ENCODE results near the gene ZFYVE9.
"Not testable (repeated sequence)": the region's sequence is repeated elsewhere in the genome, so short reads cannot be mapped to it uniquely, and the experiment has no call there.

Gene ZFYVE9, protein sequence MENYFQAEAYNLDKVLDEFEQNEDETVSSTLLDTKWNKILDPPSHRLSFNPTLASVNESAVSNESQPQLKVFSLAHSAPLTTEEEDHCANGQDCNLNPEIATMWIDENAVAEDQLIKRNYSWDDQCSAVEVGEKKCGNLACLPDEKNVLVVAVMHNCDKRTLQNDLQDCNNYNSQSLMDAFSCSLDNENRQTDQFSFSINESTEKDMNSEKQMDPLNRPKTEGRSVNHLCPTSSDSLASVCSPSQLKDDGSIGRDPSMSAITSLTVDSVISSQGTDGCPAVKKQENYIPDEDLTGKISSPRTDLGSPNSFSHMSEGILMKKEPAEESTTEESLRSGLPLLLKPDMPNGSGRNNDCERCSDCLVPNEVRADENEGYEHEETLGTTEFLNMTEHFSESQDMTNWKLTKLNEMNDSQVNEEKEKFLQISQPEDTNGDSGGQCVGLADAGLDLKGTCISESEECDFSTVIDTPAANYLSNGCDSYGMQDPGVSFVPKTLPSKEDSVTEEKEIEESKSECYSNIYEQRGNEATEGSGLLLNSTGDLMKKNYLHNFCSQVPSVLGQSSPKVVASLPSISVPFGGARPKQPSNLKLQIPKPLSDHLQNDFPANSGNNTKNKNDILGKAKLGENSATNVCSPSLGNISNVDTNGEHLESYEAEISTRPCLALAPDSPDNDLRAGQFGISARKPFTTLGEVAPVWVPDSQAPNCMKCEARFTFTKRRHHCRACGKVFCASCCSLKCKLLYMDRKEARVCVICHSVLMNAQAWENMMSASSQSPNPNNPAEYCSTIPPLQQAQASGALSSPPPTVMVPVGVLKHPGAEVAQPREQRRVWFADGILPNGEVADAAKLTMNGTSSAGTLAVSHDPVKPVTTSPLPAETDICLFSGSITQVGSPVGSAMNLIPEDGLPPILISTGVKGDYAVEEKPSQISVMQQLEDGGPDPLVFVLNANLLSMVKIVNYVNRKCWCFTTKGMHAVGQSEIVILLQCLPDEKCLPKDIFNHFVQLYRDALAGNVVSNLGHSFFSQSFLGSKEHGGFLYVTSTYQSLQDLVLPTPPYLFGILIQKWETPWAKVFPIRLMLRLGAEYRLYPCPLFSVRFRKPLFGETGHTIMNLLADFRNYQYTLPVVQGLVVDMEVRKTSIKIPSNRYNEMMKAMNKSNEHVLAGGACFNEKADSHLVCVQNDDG (N-terminal part only)

DNA sequence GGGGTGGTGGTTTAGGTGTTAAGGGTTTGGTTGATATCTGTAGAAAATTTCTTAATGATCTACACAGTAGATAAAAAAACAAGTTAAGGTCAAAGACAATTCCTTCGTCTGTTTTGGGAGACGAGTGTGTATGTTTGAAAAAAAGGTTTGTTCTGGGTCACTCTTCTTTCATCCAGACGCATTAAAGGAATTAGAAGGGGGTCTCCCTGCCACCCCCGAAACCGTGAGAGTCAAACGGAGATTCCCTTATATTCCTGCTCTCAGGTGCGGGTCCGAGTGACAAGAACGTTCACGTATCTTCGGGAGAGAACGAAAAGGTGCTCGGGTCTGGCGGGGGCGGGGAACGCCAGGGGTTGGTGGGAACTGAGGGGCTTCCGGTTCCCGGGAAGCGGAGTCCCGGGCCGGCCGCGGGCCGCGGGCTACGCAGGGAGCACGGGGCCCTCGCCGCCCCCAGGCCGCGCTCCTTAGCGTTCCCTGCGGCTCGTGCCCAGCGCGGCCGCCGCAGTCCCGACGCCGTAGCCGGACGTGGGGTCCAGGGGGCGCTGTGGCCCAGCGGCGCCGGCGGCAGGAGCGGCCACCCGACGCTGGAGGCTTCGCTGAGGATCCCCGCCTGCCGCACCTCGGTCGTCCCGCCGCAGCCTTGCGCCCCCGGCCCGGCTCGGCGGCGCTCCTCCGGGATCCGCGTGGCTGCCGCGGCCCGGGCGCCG, at the start of gene ZFYVE9:
Gene ZFYVE9, plus strand, starts transcription at position 577 of the 707 bp plus-strand sequence. CDS start 91,118 bp downstream, outside the sequence.
- DNase-seq: peak; percentile 2 to 83 (median 50)

GRCh38 chr1:52094300-52094699, 47.6 kb upstream of the ZFYVE9 start:
- DNase-seq: not testable (repeated sequence)

DNA sequence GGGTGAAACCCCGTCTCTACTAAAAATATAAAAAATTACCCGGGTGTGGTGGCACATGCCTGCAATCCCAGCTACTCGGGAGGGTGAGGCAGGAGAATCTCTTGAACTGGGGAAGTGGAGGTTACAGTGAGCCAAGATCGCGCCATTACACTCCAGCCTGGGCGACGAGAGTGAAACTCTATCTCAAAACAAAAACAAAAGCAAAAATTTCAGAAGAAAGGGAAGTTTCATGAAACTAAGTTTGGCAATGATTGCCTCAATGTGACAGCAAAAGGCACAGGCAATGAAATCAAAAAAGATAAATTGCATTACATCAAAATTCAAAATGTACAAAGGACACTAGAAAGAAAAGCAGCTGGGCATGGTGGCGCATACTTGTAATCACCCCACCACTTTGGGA, 45.7 kb upstream of the ZFYVE9 start:
- DNase-seq: no peak

GRCh38 chr1:52098139-52098871, 43.6 kb upstream of the ZFYVE9 start:
- DNase-seq: no peak

GRCh38 chr1:52102336-52103013, 39.4 kb upstream of the ZFYVE9 start:
- no peak for DNase-seq

DNA sequence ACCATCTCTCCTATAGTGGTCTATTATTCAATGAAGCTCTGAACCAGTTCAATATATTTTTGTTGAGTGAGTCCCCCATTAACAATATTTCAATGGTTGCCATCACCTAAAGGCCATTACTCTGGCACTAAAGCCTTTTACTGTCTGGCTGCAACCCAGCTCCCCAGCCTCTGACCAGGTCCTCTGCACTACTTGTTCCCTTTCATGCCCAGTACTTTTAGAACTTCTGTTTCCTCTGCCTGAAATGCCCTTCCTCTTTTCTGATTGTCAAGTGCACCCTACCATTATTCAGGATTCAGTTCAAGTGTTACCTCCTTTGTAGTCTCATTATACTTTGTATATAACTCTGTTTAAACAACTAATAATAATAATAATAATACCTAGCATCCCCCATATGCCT, 30.4 kb upstream of the ZFYVE9 start:
- DNase-seq: peak in 1 of 14 donors; percentile 1

- no peak for DNase-seq
Measured at GRCh38 chr1:52112489-52112888, 29.4 kb upstream of the ZFYVE9 start.

DNA sequence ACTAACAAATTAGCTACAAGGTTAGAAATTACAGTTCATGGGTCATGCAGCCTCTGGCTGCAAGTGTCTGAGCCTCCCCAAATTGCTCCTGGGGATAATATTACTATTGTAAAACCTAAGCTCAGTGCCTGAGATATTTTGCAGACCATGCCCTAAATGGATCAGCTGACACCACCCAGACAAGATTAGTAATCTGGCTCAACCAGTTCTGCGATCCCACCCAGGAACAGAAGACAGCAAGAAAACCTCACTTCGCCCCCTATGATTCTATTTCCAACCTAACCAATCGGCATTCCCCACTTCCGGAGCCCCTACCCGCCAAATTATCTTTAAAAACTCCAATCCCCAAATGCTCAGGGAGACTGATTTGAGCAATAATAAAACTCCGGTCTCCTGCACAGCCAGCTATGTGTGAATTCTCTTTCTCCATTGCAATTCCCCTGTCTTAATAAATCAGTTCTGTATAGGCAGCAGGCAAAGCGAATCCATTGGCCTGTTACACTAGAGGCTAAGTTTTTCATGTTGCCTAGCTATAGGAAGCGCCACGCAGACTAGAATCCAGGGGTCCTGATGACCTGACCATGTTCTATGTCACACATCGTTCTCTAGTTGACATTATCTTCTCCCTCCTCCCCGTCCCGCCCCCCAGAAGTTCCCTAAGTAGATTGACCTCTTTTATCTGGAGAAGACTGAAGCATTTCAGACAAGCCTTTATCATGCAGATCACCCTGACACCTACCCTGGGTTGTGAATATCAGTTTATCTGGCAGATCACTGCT, 22.4 kb upstream of the ZFYVE9 start:
- no peak for DNase-seq

DNA sequence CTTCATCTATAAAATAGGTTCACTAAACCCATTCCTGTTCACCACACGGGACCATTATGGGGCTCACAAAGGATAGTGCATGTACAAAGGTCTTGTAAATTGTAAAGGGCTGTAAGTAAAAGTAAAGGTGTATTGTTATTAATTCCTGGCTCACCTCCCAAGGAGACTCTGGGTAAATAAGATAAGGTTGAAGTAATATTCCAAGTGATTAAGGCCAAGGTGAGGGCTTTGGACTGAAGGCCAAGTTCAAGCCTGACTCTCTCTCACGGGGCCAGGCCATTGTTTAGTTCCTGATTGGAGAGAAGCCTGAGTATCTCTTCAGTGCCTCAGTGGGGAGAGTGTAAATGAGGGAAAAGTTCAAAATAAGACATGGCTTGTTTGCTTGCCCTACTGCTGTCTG, 19.5 kb upstream of the ZFYVE9 start:
- no peak for DNase-seq

DNA sequence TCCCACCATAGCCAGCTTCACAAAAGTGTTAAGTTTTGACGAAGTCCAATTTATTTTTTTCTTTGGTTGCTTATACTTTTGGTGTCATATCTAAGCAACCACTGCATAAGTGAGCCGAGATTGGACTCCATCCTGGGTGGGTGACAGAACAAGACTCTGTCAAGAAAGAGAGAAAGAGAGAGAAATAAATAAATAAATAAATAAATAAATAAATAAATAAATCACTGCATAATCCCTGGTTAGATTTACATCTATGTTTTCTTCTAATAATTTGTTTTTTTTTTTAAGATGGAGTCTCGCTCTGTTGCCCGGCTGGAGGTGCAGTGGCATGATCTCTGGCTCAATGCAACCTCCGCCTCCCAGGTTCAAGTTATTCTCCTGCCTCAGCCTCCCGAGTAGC, 18.3 kb upstream of the ZFYVE9 start:
- DNase-seq: no peak

DNA sequence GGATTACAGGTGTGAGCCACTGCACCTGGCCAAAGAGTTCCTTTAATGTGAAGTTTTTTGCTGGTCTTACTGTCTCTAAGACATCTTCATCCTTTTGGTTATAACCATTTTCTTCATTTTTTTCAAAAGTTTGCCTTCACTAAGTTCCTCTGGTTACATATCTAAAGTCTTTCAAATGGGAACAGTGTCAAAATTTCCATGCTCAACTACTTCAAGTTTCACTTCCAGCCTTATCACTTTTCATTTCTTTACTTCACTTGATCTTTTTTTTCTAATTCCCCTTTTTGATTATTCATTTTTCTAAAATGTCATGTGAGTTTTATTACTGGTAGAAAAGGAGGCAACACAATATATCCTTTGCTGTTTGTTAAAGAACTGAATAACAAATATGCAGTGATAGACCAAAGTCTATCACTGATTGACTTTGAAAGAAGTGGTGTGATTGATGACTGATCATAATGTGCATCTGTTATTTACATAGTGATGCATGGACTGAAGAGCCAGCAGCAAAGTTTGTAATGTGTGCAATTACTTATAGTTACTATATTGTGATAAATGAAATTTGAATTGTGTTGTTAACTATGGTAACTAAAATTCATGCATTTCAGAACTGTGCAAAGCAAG, 16.0 kb upstream of the ZFYVE9 start:
- no peak for DNase-seq

DNA sequence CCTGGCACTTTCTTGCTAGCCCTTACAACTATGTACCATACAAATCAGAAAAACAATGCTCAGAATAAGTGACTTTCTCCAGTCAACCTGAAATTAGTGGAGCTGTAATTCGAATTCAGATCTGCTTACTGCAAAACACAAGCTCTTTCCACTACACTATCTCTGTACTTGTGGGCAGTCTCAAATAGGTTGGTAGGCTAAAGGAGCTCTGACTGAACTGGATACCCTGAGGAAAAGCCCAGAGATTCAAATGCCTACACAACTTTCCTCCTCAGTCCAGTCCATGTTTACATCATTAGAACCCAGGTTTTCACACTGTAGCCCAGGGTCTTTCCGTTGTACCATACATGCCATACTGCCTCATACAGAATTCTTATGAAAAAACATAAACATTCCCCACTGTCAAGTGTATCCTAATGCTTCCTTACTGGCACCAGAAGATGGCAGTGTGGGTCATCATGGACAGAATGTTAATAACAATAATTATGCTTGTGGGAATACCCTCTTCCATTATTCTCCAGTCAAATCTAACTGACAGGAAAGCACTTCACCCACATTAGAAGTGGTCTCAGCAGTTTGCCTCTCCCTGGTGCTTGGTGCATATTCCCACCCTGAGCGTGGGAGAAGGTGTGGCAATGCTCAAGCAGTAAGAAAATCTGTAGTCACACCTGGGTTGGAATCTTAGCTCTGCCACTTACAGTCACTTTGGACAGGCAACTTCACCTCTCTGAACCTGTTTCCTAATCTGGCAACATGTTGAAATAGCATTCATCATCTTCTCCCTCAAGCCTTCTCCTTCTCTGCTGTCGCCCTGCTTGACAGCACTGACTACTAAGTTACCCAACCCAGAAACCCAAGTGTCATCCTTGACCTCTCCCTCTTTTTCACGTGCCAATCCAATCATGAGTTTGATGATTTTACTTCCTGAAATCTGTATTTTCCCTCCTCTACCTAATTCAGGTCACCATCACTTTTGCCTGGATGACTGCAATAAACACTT, 14.4 kb upstream of the ZFYVE9 start:
- peak in 3 of 14 donors; percentile 0 to 11 (median 1) for DNase-seq

DNA sequence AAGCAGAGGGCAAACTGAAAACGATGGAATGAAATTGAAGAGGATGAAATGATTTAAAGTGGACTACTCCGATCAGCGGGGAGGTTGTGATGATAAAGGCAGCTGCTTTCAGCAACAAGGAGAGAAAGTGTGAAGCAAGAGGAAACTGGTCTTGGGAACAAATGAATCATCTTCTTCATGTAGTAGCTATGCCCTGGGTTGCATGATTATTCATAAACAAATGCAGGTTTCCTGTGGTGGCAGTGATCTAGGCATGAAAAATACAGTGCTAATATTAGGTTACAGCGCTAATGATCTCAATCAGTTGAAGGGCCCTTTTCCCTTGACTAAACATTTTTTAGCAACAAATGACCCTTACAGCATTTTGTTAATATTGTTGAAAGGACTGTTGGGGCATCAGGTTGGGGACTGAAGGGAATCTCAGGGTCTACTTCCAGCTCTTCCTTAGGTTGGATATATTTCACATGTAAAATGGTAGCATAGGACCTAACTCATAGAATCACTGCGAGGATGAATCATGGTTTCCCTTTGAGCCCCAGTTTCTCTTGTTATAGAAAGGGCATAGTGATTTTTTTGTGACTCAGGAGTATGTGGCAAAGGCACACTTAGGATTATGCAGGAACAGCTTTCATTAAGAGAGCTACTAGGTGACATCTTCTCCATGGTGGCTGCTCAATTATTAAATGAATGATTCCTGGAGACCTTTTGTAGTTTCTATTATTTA, 1.9 kb upstream of the ZFYVE9 start:
- DNase-seq: peak in 1 of 14 donors; percentile 32

DNA sequence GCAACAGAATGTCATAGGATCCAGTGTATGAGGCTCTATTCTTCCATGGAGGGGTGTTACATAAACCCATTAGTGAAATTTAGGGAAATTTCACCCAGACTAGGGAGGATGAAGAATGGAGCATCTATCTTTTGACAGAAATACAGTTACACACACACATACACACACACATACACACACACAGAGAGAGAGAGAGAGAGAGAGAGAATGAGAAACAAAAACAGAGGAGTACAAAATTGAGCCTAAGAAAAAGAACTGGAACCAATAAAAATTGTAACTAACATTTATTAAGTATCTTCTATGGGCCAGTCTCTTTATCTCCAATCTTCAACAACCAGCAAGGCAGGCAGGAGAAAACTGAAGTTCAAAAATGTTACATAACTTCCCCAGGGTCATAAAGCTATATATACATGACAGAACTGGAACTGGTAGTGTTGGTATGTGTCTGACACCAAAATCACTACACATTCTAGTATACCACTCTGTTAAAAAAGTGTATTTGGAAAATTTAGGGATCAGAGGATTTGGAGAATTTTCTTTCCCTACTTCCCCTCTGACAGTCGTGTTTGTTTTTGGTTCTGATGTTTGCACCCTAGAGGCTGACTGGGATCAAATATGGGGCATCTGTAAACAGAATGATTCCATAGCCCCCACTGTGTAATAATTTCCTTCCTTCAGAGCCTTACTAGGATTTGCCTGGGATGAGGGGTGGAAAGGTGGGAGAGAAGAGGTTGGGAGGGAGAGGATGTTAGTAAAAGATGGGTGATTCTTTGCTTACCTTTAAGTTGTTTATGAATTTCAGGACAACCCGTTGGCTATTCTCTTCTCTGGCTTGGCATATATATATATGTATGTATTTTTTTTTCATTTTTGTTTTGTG, 1.0 kb upstream of the ZFYVE9 start:
- peak in 1 of 14 donors; percentile 49 for DNase-seq

GRCh38 chr1:52142220-52143183, 613 bp downstream of the ZFYVE9 start:
- DNase-seq: peak in 12 of 14 donors; percentile 10 to 73 (median 62)
